GM12874 (cell line): ENCODE results near the gene RAB4A.

Experiments used
- CTCF ChIP-seq: IDR thresholded peaks from 2 replicates; pipeline ENCODE4 v1.5.1; 2011; ENCODE audit warnings: low read depth, mild to moderate bottlenecking, control low read depth, low read length, moderate library complexity; ENCODE audit not compliant: insufficient read depth

RAB4A gene

GRCh38 chr1:229237320-229237719, 33.6 kb upstream of the RAB4A start:
- no peak for TF ChIP-seq CTCF

- TF ChIP-seq CTCF = no peak
These were observed 32.7 kb upstream of the RAB4A start for GRCh38 chr1:229238231-229238630.

- no peak for TF ChIP-seq CTCF
These were observed 32.1 kb upstream of the RAB4A start for GRCh38 chr1:229238674-229239415.

GRCh38 chr1:229240532-229240931, 30.4 kb upstream of the RAB4A start:
- TF ChIP-seq CTCF = no peak

- TF ChIP-seq CTCF = no peak
These were observed 29.5 kb upstream of the RAB4A start for GRCh38 chr1:229241390-229241789.

- TF ChIP-seq CTCF = no peak
These were observed 27.3 kb upstream of the RAB4A start for GRCh38 chr1:229243638-229244037.

- no peak for TF ChIP-seq CTCF
These were observed 26.8 kb upstream of the RAB4A start for GRCh38 chr1:229244091-229244490.

- TF ChIP-seq CTCF = no peak
These were observed 23.0 kb upstream of the RAB4A start for GRCh38 chr1:229247871-229248270.
